NCI-H146 treated with DMSO at 0.1 percent for 48 hours (cell line): ENCODE measurements around the gene ZYG11B.
"Not testable (repeated sequence)": the region's sequence is repeated elsewhere in the genome, so short reads cannot be mapped to it uniquely, and the experiment has no call there.

Experiments used
- DNase-seq: peaks from one replicate; lab custom pipeline; 2025; ENCODE audit not compliant: unreplicated experiment; lab: John Stamatoyannopoulos, UW

The ZYG11B gene

DNA sequence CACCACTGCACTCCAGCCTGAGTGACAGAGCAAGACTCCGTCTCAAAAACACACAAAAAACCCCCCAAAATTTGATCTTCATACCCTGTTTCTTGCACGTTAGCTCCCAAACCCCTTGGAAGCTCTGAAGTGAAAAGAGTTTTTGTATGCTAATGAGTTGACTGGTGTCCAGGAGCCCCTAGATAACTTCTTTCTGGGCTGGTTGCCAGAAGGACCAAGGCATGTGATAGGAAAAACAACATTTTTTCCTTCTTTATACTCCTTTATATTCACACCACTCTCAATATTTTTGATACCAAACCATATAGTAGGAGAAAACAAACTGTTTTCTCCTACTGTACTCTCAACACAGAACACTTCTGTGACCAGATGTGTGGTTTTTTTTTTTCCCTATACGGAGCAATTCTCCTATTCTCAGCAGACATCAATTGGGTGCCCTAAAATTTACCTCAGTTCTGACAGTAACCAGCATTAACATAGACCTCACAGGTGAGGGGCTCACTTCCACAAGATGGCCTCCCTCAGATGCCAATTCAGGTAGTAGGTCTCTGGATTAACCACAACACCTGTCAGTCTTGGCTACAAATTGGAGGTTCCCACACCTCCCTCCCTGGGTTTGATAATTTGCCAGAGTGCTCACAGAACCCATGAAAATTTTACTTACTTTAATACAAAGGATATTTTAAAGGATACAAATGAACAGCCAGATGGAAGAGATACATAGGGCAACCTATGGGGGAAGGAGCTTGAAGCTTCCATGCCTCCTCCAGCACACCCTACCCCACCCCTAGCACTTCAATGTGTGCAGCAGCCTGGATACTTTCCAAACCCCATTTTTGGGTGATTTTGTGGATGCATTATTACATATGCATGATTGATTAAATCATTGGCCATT is 25.6 kb downstream of the ZYG11B start:
- DNase-seq: no peak

DNA sequence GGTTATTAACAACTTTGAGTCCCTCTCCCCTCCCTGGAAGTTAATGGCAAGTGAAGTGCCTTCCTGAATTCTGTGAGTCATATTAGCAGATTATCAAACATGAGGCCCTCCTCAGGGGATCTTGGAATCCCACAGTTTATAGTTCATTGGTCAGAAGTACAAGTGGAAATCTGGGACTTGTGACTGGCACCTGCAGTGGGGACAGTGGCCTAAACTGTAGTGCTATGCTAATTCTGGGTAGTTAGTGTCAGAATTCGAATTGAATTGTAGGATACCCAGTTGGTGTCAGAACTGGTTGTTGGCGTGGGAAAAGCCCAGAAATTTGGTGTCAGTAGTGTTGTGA is 26.2 kb downstream of the ZYG11B start:
- DNase-seq: no peak

DNA sequence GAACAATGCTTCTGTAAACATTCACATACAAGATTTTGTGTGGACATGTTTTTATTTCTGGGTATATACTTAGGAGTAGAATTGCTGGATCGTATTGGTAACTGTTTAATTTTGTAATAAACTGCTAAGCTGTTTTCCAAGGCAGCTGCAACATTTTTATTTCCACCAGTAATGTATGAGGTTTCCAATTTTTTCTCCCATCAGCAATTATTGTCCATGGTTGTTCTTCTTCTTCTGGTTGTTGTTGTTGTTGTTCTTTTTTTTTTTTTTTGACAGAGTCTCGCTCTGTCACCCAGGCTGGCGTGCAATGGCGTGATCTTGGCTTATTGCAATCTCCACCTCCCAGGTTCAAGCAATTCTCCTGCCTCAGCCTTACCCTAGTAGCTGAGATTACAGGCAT is 26.9 kb downstream of the ZYG11B start:
- no peak for DNase-seq

DNA sequence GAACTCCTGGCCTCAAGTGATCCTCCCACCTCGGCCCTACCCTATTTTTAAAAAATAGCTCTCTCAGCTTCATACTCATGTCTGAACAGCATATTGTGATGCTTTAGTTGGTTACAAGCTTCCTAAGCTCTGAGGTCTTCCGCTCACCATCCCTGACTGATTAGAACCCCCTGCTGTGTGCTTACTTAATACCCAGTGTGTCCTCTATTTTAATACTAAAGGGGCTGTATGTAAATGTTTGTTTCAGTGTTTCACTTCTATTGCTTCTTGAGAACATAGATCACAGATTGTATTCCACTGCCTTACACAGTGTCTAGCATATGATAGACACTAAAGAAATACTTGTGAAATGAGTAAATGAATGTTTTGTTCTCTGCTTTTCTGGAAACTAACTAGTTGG is 29.8 kb downstream of the ZYG11B start:
- DNase-seq: peak; percentile 3

DNA sequence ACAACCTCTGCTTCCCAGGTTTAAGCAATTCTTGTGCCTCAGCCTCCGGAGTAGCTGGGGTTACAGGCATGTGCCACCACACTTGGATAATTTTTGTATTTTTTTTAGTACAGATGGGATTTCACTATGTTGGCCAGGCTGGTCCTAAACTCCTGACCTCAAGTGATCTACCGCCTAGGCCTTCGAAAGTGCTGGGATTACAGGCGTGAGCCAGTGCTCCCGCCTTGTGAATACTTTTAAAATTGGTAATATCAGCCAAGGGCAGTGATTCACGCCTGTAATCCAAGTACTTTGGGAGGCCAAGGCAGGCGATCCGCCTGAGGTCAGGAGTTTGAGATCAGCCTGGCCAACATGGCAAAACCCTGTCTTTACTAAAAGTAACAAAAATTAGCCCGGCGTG is 33.7 kb downstream of the ZYG11B start:
- DNase-seq: no peak

DNA sequence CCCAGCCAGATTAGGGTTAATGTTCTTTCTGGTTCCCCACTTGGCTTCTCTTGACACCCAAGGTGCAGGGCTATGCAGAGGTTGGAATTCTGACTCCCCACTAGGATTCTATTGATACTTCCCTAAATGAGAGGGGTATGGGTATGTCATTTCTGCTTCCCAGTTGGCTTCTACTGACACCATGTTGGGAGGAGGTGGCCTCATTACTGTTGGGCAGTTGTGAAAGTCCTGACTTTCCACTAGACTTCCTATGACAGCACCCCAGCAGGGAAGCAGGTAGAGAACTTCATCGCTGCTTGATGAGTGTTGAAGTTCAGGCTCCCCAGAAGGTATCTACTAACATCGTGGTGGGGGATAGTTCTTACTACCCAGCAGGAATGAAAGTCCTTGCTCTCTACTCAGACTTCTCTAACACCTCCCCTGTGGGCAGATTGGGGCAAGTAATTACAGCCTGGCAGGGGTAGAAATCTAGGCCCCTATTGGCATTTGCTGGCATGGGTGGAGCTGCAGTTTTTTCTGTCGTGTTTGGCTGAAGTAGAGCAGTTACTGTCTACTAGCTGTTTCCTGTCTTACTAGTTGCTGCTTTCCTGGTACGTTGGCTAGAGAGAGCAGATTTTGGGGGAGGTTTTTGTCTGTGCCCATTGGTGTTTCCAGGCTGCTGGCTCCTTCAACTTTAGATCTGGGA is 41.5 kb downstream of the ZYG11B start:
- no peak for DNase-seq

DNA sequence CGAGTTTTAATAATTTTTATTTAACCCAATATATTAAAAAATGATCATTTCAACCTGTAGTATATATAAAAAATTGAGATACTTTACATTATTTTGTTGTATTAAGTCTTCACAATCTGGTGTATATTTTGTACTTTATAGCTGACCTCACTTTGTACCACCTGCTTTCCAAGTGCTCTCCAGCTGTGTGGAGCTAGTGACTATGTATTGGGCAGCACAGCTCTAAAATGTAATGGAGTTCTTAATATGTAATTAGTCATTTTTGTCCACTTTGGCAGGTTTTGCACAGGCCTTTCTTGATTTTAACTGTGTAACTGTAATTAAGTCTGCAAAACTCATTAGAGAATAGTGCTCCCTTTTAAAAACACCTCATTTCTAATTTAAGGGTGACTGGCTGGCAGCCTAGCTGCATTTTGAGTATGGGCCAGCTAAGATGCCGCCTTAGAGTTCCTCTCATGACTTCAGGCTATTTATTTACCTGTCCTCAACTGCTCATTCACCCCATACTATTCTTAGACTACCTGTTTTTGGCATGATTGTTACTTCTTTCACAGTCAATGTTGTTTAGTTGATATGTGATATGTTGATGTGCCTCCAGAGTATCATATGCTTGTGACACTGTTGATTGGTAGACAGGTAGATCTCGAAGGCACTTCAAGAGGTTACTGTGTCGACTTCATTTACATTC is 43.2 kb downstream of the ZYG11B start:
- no peak for DNase-seq

DNA sequence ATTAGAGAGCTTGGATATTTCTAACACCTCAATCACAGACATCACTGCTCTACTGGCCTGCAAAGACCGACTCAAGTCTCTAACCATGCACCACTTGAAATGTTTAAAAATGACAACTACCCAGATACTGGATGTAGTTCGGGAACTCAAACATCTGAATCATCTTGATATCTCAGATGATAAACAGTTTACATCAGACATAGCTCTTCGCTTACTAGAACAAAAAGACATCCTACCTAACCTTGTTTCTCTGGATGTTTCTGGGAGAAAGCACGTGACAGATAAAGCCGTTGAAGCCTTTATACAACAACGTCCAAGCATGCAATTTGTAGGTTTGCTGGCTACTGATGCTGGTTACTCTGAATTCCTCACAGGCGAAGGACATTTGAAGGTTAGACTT is 45.1 kb downstream of the ZYG11B start:
- DNase-seq: no peak

DNA sequence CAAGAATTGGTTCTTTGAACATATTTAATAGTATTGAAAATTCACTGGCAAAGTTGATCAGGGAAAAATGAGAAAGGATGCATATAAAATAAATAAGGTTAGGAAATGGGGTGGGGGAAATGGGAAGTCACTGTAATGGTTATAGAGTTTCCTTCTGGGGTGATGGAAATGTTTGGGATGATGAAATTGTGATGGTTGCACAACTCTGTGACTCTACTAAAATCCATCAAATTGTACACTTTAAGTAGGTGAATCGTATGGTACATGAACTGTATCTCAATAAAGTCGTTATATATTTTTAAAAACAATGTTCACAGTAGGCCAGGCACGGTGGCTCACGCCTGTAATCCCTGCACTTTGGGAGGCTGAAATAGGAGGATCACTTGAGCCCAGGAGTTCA is 59.9 kb downstream of the ZYG11B start:
- no peak for DNase-seq

DNA sequence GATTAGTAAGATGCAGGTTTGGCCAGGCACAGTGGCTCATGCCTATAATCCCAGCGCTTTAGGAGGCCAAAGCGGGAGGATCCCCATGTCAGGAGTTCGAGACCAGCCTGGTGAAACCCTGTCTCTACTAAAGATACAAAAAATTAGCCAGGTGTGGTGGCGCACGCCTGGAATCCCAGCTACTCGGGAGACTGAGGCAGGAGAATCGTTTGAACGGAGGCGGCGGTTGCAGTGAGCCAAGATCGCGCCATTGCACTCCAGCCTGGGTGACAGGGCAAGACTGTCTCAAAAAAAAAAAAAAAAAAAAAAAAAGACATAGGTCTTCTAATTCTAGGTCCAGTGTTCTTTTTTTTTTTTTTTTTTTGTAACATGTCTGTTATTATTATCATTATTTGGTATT is 64.2 kb downstream of the ZYG11B start:
- DNase-seq: not testable (repeated sequence)

DNA sequence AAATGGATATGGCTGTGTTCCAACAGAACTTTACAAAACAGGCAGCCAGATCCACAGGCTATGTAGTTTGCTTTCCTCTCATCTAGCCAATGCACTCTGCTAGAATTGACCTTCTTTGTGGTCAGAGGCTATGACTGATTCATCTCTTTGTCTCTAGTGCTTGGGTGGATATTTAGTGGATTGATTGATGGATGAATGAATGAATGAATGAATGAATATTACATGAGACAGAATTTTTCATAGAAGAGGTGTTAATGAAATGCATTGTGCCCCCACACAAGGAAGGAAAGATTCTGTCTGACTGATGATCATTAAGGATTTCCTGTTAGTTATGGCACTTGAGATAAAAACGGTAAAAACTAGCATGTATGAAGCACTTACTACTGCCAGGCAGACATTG is 65.8 kb downstream of the ZYG11B start:
- no peak for DNase-seq

DNA sequence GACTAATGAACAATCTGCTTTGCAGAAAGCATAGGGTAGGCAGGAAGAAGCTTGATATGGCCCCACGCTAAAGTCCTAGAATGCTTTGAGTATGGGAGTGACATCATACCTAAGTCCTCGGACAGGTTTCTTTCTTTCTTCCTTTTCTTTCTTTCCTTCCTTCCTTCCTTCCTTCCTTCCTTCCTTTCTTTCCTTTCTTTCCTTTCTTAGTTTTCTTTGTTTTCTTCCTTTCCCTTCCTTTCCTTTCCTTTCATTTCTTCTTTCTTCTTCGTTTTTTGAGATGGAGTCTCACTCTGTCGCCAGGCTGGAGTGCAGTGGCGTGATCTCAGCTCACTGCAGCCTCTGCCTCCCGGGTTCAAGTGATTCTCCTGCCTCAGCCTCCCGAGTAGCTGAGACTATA is 67.5 kb downstream of the ZYG11B start:
- not testable (repeated sequence) for DNase-seq

DNA sequence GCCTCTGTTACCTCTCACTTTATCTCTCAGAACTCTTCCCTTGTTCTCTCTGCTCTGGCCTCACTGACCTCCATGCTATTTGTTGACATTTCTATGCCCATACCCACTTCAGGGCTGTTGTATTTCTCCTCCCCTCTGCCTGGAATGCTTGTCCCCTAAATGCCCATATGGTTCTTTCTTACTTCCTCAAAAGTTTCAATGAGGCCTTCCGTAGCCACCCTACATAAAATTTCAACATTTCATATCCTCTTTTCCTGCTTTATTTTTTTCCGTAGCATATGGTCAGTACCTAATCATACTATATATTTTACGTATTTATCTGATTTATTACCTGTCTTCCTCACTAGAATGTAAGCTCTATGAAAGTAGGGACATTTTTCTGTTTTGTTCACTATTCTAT is 69.2 kb downstream of the ZYG11B start:
- no peak for DNase-seq

DNA sequence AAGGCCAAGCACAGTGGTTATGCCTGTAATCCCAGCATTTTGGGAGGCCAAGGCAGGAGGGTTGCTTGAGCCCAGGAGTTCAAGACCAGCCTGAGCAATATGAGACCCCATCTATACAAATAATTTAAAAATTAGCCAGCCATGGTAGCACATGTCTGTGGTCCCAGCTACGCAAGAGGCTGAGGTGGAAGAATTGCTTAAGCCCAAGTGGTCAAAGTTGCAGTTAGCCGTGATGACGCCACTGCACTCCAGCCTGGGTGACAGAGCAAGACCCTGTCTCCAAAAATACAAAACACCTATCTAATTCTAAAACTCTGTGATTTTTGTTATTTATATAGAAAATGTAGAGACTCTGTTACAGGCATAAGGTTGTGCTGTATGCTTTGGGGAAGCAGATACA is 72.1 kb downstream of the ZYG11B start:
- no peak for DNase-seq

DNA sequence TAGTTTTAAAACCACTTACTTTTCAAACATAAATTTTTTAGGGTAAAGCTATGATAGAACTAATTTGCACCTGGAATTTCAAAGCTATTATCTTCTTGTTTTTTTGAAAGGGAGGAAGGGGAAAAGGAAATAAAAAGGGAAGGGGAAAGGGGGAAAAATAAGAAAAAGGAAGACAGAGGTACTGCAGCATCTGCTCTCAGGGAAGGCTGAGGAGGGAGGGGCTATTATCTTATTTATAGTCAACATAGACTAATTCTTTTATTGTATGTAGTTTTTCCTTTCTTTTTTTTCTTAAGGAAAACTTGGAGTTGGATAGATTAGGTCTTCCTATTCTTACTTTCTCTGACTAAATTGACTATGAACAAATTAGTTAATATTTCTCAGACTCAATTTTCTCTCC is 74.8 kb downstream of the ZYG11B start:
- DNase-seq: no peak

DNA sequence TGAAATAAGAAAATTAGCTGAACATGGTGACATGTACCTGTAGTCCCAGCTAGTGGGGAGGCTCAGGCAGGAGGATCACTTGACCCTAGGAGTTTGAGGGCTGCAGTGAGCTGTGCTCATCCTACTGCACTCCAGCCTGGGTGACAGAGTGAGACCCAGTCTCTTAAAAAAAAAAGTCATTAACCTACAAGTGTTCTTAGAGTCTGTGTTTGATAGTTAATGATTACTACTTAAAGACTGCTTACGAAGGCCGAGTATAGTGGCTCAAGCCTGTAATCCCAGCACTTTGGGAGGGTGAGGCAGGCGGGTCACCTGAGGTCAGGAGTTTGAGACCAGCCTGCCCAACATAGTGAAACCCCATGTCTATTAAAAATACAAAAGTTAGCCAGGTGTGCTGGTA is 77.8 kb downstream of the ZYG11B start:
- DNase-seq: not testable (repeated sequence)

DNA sequence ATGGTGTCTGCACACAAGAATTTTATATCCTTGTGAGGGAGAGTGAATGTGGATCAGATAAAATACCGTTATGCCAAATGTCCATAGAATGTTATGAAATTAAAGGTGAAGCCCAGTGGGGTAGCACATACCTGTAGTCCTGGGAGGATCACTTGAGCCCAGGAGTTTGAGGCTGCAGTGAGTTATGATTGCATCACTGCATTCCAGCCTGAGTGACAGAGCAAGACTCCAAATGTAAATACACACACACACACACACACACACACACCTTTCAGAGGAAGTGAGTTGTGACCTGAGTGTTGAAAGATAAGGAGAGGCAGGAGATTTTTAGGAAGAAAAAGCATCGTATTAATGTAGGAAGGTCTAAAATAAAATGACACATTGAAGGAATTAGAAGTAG is 88.2 kb downstream of the ZYG11B start:
- DNase-seq: no peak

DNA sequence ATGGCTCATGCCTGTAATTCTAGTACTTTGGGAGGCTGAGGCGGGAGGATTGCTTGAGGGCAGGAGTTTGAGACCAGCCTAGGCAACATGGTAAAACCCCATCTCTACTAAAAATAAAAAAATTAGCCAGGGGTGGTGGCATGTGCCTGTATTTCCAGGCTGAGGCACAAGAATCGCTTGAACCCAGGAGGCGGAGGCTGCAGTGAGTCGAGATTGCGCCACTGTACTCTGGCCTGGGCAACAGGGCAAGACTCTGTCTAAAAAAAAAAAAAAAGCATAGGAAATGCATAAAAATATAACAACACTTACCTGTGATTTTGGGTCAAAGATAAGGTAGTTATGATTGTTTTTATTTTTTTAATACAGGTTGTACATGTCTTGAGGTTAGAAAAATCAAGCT is 94.6 kb downstream of the ZYG11B start:
- DNase-seq: not testable (repeated sequence)

DNA sequence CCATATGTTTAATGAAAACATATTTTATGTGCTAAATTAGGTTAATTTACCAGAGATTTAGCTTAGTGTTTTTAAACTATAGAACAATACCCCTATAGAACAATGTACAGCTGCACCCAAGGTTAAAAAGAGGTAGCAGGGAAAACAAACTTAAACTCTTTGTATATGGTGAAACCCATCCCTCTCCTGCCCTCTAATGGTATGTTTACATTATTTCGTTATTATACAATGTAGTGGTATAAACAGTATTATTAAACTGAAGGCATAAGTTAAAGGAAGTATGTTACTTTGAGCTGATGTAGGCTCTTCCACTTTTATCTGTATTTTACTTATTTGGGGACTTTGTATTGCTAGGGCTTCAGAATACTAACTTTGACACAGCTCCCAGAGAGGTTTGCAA is 99.6 kb downstream of the ZYG11B start:
- DNase-seq: no peak

DNA sequence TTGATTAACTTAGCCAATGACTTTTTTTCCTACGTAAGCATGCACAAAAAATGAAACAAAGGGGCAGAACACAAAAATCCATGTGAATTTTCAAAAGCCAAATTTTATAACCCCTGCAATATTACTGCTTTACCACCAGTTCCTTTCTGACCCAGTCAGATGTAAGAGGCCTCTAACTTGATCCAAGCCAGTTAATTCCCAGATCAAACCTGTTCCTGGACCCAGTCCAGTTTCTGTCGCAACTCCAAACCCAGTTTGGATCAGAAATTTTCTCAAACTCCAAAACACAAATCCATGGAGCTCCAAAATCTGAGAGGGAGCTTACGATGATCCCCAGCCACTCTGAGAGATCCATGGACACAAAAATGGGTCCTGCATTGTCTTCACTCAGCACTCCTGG is 108.5 kb downstream of the ZYG11B start:
- no peak for DNase-seq

DNA sequence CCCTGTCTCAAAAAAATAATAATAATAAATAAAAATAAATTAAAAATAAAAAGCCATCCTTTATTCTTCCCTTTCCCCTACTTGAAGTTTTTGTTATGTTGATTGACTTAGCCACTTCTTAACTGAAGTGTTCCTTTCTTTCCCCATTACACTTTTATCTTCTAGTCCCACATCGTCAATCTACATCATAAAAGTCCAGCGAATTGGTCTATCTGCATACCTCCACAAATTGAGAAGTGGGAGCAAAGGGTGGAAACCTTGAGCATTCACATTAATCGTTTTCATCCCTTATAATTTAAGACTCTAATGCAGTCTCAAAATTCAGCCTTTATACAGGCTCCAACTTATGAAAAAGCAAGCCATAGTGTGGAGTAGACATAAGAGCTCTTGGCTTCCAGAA is 109.8 kb downstream of the ZYG11B start:
- DNase-seq: no peak

DNA sequence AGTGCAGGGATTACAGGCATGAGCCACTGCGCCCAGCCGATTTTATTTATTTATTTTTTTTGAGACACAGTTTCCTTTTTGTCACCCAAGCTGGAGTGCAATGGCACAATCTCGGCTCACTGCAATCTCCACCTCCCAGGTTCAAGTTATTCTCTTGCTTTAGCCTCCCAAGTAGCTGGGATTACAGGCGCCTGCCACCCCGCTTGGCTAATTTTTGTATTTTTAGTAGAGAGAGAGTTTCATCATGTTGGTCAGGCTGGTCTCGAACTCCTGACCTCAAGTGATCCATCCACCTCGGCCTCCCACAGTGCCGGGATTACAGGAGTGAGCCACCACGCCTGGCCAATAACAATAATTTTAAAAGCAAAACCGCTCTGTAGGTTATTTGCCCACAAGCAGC is 112.9 kb downstream of the ZYG11B start:
- not testable (repeated sequence) for DNase-seq
